SU-DHL-6 (cell line): Measurements from ENCODE around the gene RSU1.

ENCODE experiments used
- CTCF ChIP-seq: fragments of 200-600 bp; sonication (generic); IDR thresholded peaks from one replicate; pipeline ENCODE4 v1.5.1; 2017; ENCODE audit warnings: antibody characterized with exemption, mild to moderate bottlenecking, low read length, moderate library complexity; ENCODE audit not compliant: insufficient read depth, poor library complexity, severe bottlenecking
- EZH2phosphoT487 ChIP-seq: fragments of 200-600 bp; sonication (generic), shearing (Covaris generic); conservative IDR thresholded peaks from 2 replicates; pipeline ENCODE4 v1.6.1; 2018; ENCODE audit warnings: mild to moderate bottlenecking, antibody characterized with exemption, low read length, moderate library complexity, mixed read lengths

GRCh38 chr10:16640153-16640552 is 177.1 kb downstream of the RSU1 start:
- TF ChIP-seq CTCF (no peak), EZH2phosphoT487 (no peak)
